ENCODE data around the gene SERPINA10.

The SERPINA10 gene

GRCh38 chr14:94334872-94335271, 41.8 kb upstream of the SERPINA10 start:
- TF ChIP-seq, protein P1, sequence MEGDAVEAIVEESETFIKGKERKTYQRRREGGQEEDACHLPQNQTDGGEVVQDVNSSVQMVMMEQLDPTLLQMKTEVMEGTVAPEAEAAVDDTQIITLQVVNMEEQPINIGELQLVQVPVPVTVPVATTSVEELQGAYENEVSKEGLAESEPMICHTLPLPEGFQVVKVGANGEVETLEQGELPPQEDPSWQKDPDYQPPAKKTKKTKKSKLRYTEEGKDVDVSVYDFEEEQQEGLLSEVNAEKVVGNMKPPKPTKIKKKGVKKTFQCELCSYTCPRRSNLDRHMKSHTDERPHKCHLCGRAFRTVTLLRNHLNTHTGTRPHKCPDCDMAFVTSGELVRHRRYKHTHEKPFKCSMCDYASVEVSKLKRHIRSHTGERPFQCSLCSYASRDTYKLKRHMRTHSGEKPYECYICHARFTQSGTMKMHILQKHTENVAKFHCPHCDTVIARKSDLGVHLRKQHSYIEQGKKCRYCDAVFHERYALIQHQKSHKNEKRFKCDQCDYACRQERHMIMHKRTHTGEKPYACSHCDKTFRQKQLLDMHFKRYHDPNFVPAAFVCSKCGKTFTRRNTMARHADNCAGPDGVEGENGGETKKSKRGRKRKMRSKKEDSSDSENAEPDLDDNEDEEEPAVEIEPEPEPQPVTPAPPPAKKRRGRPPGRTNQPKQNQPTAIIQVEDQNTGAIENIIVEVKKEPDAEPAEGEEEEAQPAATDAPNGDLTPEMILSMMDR (IDR thresholded peaks at IDR 0.05; ENCODE audit: borderline replicate concordance, control extremely low read depth, extremely low read depth, insufficient read depth, missing control alignments), result no peak
- no peak for DNase-seq (ENCODE audit: low spot score)
- in situ Hi-C loops (cut with MboI; ENCODE audit: low sequenced_read_pairs, unreplicated experiment), result no loop called here

DNA sequence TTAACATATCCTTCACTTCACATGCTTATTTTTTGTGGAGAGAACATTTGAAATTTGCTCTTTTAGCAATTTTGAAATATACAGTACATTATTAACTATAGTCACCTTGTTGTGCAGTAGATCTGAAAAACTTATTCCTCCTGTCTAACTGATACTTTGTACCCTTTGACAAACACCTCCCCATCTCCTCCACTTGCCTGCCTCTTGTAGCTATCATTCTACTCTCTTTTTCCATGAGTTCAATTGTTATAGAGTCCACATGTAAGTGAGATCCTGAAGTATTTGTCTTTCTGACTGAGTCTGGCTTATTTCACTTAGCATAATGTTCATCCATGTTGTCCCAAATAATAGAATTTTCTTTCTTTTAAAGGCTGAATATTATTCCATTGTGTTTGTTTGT, 39.5 kb upstream of the SERPINA10 start:
- TF ChIP-seq, protein P1 (IDR thresholded peaks at IDR 0.05; ENCODE audit: borderline replicate concordance, control extremely low read depth, extremely low read depth, insufficient read depth, missing control alignments), result no peak
- in situ Hi-C loops (cut with MboI; ENCODE audit: low sequenced_read_pairs, unreplicated experiment), result no loop called here
- DNase-seq (ENCODE audit: low spot score), result no peak

DNA sequence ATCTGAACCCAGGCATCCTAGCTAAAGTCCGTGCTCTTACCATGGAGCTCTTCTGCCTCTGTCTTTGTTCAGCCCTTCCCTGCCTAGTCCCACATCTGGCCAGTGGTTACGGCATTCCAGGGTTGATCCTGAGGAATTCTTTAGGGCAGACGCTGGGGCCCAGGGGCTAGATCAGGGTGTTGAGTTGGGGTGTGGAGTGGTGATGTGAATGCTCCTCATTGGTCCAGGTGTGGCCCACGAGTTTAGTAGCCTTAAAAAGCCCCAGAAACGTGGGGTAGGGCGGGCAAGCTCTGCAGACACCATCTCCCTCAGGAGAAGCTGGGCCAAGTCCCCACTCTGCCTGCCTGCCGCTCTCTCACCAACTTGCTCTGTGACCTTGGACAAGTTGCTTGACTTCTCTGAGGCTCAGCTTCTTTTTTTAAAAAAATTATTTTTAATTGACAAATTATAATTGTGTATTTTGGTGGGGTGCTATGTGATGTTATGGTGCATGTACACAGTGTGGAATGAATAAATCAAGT, 39.1 kb upstream of the SERPINA10 start:
- TF ChIP-seq, protein P1 (IDR thresholded peaks at IDR 0.05; ENCODE audit: borderline replicate concordance, control extremely low read depth, extremely low read depth, insufficient read depth, missing control alignments), result no peak
- DNase-seq (ENCODE audit: low spot score), result no peak
- in situ Hi-C loops (cut with MboI; ENCODE audit: low sequenced_read_pairs, unreplicated experiment), result no loop called here

DNA sequence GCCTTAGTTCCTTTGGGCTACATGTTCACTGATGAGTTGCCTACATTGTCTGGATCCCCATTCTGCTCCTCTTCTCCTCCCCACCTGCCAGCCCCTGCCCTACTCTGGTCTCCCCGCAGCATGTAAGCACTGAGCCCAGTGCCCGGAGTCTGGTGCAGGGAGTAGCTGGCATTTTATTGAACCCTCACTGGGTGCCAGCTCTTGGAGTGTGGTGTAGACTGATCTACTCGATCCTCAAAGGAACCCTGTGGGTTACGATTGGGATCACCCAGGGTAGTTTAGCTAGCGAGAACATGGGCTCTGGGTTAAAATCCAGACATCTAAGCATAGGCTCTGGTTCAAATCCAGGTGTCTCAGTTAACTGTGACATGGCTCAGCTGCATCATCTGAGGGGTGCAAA, 38.4 kb upstream of the SERPINA10 start:
- in situ Hi-C loops (cut with MboI; ENCODE audit: low sequenced_read_pairs, unreplicated experiment), result no loop called here
- DNase-seq (ENCODE audit: low spot score), result no peak
- TF ChIP-seq, protein P1 (IDR thresholded peaks at IDR 0.05; ENCODE audit: borderline replicate concordance, control extremely low read depth, extremely low read depth, insufficient read depth, missing control alignments), result no peak

DNA sequence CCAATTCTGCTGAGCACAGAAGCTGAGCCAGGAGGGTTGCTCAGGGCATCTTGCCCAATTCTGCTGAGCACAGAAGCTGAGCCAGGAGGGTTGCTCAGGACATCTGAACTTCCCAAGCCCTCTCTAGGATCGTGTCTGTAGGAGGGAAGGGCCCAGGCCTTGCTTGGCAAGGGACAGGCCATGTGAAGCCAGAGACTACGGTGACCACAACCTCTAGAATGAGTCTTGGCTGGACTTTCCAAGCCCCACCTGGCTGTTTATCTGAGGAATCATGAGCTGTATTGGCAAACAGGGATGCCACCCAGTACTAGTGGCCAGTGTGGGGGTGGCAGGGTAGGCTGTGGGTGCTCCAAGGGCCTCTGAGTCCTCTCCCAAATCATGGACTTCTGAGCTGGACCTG, 37.8 kb upstream of the SERPINA10 start:
- in situ Hi-C loops (cut with MboI; ENCODE audit: low sequenced_read_pairs, unreplicated experiment), result no loop called here
- no peak for DNase-seq (ENCODE audit: low spot score)
- TF ChIP-seq, protein P1 (IDR thresholded peaks at IDR 0.05; ENCODE audit: borderline replicate concordance, control extremely low read depth, extremely low read depth, insufficient read depth, missing control alignments), result no peak

DNA sequence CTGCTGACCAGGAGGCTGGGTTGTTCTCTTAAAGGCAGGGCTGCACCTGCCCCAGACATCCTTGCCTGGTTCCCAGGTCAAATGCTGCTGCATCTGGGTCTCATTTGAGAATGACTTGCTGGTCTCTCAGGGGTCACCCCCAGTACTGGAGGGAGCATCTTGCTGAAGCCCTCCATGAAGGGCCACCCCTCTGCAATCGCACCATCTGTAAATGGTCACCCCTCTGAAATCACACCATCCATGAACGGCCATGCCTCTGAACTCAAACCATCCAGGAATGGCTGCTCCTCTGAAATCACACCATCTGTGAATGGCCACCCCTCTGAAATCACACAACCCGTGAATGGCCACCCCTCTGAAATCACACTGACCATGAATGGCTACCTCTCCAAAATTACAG, 37.4 kb upstream of the SERPINA10 start:
- DNase-seq (ENCODE audit: low spot score), result no peak
- in situ Hi-C loops (cut with MboI; ENCODE audit: low sequenced_read_pairs, unreplicated experiment), result no loop called here
- TF ChIP-seq, protein P1 (IDR thresholded peaks at IDR 0.05; ENCODE audit: borderline replicate concordance, control extremely low read depth, extremely low read depth, insufficient read depth, missing control alignments), result no peak

DNA sequence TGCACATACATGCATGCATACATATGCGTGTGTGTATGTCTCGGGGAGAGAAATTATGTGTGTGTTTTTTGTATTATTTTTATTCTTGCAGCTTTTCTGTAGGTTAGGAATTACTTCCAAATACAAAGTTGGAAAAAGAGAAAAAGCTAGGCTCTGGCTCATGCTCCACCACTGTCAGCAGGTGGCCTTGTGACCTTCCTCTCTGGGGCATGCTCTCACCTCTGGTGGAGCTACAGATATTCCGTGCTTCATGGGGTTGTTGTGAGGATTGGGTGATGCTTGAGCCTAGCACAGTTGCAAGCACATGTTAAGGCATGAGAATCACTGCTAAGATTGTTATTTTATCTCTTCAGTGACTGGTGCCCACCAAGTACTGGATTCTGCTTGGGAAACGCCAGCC, 36.8 kb upstream of the SERPINA10 start:
- TF ChIP-seq, protein P1 (IDR thresholded peaks at IDR 0.05; ENCODE audit: borderline replicate concordance, control extremely low read depth, extremely low read depth, insufficient read depth, missing control alignments), result no peak
- in situ Hi-C loops (cut with MboI; ENCODE audit: low sequenced_read_pairs, unreplicated experiment), result no loop called here
- no peak for DNase-seq (ENCODE audit: low spot score)
